GM18861 (cell line): ENCODE data around the gene WNK2.
"Not testable (repeated sequence)": the region's sequence is repeated elsewhere in the genome, so short reads cannot be mapped to it uniquely, and the experiment has no call there.

Experiments
- ATAC-seq: cut with Tn5 transposase; IDR thresholded peaks from one replicate; pipeline ENCODE4 v1.9.1; 2021; ENCODE audit not compliant: unreplicated experiment

WNK2 gene

DNA sequence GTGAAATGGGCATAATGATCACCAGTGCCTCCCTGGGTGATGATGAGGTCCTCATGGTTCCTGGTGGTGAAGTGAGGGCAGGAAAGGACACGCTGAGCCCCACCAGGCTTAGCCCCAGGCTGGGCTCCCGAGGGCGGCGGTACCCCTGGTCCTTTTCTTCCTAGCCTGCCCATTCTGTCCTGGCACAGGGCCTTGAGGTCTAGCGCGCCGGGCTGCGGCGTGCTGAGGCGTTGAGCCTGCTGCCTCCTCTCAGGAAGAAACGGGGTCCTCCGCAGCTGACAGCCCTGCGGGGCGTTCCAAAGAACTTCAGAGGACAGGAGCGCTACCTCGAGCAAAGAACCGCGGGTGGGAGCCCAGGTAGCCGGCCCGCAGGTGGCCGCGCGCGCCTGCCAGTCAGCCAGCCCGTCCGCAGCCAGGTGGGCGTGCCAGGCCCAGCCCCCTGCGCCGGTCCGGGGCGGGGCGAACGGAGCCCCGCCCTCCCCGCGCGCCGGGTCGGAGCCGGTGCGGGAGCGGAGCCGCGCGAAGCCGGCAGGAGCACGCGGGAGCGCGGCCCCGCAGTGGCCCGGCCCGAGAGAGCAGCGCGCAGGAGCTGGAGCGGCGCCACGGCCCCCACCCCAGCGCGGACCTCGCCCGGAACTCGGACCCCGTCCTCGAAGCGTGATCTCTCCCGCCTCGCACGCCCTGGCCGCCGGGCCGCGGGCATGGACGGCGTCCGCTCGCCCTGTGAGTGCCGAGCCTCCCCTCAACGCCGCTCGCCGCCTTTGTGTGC lies at the start of gene WNK2:
Gene WNK2, plus strand, starts transcription at position 477 of the 769 bp plus-strand sequence. CDS start 791 bp downstream, outside the sequence.
- no peak for ATAC-seq

DNA sequence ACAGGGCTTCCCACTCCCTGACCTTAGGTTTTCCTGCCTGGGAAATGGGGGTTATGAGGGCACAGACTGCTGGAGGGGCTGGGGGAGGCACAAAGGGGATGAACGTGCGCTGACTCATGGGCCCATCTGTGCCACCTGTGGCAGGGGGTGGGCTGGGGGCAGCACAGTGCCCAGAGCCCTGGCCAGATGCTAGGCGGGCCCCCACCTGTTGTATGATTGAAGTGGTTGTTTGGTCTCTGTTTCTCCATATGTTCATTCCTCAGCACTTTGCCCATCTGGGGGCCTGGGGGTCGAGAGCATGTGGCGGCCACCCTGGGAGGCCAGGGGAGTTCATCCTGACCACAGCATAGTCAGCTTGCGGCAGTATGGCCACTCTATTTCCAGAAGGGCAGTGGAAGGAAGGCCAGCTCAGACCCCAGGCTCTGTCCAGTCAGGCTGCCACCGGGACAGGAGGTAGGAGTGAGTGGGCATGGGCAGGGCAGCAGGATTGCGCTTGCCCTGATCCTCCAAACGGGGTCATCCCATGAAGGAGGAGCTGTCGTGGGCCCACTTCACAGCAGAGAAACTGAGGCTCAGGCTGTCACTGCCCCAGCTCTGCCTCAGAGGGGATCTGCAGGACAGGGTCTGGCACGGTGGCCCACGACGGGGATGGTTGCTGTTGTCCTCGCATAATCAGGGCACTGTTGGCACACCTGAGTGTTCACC lies 49.0 kb upstream of the WNK2 start:
- no peak for ATAC-seq

DNA sequence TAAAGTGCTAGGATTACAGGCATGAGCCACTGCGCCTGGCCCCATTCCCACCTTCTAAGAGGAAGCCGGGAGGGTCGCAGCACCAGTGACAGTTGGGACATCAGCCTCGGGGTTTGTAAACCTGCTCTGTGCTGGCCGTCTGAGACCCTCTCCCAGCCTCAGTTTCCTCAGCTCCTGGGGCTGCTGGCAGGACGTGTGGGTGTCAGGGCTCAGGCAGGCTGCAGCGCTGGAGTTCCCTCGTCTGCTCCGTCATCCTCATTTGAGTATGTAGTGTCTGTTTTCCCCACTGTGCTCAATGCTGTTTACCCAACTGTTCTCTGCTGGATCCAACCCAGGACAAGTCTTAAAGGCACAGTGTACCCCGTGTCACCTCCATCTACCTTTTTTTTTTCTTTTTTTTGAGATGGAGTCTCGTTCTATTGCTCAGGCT lies 47.9 kb upstream of the WNK2 start:
- no peak for ATAC-seq

DNA sequence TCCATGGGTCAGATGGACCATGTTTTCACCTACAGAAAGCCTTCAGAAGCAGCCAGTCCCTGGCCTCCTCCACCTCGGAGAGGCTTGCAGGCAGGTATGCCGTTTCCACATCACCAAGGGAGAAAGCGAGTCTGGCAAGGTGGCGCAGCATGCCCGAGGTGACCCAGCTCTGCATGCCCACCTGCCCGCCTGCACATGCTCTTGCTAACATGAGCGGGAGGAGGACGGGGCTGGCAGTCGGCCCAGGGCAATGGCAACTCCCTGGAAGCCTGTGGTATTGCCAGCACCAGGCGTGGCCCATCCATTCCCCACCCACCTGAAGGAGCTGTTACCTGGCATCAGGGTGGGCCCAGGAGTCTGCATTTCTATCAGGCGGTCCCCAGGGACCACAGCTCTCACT lies 46.6 kb upstream of the WNK2 start:
- ATAC-seq: no peak

DNA sequence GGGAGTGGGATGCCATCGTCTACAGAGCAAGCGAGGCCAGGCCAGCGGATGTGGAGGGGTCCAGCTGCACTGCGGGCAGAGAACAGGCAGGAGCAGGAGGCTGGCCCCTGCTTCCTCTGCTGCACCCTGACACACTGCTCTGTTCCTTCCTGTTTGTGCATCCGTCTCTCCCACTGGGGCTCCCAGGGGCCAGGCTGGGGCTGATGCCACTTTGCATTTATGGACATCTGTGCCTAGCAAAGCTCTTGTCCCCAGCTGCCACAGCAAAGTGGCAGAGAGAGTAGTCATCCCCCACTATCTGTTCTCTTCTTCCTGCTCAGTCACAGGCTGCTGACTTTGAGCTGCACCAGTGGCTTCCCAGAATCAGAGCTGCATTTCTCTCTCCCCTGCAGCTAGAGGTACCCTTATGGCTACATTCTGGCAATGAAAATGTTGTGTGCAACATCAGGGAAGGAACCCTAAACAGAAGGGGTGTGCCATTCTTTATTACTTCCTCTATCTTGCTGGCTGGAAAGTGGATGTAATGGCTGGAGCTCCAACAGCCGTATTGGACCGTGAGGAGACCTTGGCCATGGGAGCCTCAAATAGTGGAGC lies 45.7 kb upstream of the WNK2 start:
- ATAC-seq: no peak

DNA sequence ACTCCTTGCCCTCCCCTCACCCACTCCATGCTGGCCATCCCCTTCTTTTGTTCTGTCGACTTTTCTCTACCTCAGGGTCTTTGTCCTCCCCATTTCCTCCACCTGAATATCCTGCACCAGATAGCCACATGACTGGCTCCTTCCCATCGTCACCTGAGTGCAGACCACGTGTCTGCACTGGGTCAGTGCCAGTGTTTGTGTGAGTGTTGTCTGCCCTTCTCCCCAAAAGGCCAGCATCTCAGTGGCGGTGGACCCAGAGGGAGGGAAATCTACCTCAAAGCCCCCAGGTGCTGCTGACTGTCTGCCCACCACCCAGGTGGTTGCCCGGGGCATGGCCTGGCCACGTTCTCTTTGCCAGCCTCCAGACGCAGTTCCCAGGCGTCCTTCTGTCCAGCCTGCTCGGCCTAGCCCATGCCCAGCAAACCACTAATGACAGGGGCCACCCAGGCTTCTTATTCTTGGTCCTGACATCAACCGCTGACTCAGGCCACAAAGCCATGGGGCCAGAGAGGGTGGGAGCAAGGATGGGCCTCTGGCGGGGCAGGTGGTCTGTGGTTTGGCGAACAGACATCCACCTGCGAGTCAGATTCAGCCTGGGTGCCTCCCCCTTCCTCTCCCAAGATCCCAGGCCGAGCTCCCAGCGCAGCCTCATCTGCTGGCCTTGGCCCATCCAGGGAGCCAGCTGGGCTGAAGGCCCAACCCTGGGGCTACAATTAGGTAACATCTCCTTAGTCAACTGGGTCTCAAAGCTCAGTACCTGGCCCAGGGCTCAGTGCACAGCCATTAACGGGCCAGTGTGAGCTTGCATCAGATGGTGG lies 44.4 kb upstream of the WNK2 start:
- no peak for ATAC-seq

DNA sequence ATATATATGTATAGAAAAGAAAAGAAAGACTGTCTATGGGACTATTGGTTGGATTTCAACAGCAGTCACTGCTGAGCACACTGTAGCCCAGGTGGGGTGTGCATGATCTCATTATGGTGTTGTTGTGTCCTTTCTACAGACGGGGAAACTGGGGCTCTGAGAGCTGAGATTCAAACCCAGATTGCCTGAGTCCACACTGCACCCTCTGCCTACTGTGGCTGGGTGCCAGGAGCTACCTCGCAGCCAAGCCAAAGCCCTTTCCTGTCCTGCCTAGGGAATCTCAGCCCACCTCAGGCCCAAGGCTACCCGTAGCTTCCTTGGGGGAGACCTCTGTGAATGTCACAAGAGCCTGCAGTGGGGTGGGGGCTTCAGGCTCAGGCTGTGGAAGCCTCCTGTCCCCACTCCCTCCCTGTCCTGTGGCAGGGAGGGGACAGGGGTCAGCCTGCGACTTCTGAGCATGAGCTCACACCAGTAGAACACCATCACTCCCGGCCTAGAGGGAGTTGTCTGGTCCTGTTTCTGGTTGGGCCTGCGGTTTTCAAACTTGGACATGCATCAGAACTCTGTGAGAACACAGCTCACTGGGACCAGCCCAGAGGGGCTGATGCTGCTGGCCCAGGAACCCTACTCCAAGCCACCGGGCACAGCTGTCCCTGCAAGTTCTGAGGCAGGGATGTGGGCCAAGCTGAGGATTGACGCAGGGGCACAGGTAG lies 42.0 kb upstream of the WNK2 start:
- ATAC-seq: no peak

DNA sequence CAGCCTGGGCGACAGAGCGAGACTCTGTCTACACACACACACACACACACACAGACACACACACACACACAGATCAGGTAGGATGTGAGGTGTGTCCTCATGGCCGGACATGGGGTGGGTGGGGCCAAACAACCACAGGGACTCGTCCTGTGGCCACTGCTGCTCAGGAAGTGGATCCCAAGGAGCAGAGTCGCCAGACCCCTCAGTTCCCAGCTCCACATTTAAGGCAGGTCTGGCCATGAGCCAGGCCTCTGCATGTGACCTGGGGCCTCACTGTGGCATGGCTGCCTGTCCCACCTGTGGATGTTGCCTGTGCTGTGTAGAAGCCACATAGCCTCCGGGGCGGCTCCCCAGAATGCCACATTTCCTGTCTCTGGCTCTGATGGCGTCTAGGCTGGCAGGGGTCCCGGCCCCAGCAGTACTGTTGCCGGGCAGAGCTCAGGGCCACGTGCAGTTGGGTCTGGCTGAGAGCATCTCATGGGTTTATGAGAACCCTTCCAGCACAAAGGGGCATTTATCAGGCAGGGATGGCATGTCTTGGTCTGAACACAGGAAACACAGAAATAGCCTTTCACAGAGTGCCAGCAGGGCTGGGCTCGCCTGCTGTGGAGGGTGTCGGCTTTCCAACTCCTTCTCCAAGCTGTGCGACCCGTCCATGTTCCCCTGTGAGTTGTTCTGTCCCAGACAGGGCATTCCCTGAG lies 40.0 kb upstream of the WNK2 start:
- ATAC-seq: peak; percentile 42

DNA sequence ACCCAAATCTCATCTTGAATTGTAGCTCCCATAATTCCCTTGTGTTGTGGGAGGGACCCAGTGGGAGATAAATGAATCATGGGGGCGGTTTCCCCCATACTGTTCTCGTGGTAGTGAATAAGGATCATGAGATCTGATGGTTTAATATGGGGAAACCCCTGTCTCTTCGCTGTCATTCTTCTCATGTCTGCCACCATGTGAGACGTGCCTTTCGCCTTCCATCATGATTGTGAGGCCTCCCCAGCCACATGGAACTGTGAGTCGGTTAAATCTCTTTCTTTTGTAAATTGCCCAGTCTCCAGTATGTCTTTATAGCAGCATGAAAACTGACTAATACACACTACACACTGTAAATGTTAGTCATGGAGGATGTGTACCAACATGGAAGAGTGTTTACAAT lies 37.2 kb upstream of the WNK2 start:
- not testable (repeated sequence) for ATAC-seq

DNA sequence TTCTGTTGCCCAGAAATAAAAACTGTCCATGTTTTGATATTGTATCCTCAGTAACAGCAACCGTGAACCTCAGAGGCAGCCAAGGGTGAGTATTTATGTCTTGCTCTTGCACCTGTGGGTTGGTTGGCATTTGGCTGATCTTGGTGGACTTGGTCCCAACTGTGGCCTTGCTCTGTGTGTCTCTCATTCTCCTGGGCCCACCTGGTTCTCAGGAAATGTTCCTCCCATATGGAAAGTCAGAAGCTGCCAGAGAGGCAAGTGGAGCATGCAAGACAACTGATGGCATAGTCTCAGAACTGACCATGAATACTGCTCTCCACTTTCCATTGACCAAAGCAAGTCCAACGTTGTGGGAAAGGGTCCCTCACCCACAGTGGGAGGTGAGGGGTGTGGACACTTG lies 36.3 kb upstream of the WNK2 start:
- ATAC-seq: no peak

DNA sequence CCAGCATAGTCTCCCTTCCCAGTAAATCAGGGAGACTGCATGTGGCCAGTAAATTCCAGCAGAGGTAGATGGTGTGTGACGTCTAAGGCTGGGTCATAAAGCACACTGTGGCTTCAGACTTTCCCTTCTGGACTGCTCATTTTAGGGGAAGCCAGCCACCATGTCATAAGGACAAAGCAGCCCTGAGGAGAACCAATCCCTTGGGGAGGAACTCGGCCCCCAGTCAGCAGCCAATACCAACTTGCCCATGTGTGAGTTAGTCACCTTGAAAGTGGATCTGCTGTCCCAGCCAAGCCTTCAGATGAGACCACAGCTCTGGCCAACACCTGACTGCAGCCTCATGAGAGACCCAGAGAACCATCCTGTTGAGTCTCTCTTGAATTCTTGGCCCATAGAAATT lies 35.2 kb upstream of the WNK2 start:
- no peak for ATAC-seq

DNA sequence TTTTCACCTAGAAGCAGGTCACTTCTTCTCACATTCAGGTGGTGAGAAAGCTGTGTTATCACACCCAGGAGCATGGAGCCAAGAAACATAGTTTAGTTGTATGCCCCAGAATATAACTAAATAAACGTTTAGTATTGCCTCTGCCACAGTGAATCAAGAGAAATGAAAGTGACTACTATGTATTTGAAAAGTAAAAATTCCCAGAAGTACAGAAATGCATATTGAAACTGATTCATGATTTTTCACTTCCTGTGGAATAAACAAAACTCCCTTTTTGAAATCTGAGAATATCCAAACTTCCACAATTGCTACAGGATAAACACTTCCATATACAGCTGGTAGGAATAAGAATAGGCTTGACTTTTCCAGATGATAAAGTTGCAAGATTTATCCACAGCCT lies 34.6 kb upstream of the WNK2 start:
- no peak for ATAC-seq

DNA sequence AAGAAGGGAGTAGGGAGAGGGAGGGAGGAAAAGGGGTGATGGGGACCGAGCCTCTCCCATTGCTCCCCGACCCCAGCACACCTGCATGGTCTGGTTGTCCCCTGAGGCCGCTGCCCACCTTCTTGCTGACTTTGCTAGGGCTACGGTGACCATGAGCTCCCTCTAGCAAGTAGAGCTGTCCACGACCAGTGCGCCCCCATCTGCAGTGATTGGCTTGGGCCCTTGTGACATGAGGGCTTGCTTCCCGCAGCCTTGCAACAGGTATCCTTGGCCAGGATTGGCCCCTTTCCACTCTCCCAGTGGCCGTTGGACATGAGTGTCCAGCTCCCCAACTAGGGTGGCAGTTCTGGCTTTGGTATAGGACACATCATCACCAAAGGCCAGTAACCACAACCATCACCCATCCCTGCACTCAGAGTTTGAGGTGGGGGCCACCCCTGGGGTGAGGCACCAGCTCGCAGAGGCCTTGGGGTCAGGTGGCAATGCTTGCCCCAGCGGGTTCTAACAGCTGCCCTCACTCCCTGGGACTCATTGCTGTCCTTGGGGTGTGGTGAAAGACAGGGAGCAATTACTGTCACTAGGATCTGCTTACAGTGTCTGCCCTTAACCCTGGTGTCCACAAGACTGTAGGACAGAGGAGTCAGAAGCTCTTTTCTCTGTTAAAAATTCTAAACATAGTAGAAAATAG lies 32.7 kb upstream of the WNK2 start:
- ATAC-seq: no peak

DNA sequence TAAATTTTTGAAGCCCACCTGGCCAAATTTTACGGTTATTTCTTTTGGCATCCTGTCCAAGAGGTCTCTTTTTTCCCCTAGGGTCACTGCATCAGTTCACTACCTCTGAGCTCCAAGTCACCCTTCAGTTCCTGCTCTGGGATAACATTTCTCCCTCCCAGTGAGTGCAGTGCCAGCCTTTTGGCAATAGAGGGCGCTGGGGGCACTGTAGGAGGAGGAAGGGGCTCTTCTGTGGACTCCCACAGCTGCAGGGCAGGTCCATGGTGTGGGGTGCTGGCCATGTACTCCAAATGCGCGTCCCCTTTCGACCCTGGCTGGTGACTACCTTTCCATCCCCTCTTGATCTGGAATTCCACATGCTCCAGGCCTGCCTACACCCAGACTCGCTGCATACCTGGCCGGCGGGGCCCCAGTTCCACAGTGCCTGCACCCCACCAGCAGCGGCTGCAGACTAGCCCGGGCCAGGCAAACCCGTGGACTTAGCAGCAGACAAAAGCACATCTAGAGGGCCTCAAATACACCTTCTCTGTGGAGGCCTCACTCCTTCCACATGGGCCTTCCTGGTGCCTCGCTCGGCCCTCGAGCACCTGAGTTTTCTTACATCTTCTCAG lies 29.5 kb upstream of the WNK2 start:
- ATAC-seq: no peak

DNA sequence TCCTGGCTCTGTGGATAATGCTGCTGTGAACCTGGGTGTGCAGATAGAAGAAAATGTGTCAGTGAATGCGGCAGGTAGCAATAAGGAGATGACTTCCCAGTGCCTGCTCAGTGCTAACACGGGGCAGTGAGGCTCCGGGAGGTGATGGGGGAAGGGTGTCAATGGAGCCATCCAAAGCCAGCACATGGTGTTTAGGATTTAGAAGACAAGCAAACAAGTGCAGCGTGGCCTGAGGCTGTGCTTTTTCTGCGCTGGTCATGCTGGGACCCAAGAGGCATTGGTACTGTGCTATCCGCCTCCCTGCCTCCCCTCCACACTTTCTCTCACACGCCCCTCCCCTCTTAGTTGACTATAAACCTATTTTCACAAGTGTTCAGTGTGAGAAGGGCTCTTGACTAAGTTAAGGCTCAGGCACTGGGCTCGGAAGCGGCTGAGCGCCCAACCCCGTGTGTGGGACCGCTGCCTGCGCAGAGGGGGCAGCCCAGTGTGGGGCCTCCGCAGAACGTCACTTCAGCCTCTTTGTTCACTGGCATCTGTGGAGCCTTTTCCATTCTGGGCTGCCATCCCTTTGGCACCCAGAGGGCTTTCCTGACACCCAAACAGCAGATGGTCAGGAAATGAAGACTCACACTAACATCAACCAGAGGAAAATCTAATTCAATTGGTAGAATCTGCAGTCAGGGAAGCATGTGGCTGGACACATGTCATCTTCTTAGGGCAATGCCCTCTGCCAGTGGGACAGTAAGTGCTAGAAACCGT lies 28.0 kb upstream of the WNK2 start:
- ATAC-seq: no peak

DNA sequence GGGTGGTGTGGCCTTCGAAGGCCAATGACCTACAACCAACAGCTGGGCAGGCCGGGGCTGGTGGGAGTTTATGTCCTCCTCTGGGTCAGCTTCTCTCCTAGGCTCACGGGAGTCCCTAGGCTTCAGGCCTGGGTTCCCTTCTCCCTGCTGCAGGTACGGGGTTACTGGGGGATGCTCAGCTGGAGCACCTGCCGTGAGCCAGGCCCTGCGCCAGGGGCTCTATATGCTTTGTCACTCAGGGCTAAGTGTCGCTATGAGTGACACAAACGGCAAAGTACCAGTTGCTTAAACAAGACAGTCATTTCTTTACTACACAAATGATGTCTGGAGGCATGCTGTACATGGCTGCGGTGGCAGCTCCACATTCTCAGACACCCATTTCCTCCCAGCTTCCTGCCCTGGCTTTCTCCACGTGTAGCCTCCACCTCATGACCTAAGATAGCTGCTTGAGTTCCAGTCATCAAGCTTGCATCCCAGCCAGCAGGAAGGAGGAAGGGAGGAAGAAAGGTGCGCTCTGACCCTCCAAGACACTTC lies 27.4 kb upstream of the WNK2 start:
- no peak for ATAC-seq

DNA sequence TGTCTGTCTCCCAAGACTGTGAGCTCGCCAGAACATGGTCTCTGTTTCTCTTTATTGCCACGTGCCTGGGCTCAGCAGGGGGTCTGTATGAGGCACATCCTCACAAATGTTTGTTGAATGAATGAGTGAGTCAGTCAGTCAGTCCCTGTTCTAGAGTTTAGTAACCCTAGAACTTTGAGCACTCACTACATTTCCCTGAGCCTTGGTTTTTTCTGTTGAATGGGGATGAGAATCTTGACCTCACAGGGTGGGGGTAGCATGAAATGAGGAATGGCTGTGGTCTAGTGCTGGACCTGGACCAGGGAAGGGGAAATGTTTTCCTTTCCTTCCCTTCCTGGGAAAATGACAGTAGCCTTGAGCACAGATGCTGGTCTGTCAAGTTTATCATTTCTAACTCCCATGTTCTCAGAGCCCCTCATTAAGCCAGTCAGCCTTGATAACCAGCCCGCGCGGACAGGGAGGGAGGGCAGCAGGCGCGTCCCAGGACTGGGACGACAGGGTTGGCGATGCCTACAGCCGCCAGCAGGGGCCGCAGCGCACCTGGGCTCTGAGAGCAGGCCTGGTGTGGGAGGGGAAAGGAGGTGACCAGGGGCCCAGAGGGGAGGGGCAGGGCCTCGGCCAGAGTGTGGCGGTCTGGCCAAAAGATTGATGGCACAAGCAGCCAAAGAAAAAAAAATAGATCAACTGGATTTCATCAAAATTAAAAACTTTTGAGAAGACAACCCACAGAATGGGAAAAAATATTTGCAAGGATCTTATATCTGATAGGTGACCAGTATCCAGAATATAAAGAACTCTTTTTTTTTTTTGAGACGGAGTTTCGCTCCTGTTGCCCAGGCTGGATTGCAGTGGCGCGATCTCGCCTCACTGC lies 24.1 kb upstream of the WNK2 start:
- peak; percentile 84 for ATAC-seq
